NCI-H1694 (cell line): ENCODE measurements around the gene LCE1B.

Source experiments
- DNase-seq: peaks from one replicate; lab custom pipeline; 2025; lab: John Stamatoyannopoulos, UW

LCE1B gene

GRCh38 chr1:152811671-152812070, at the start of gene LCE1B:
Gene LCE1B, plus strand, starts transcription at chr1:152811971. Its CDS starts 476 bp downstream, at chr1:152812447.
- DNase-seq, result no peak

- DNase-seq, result no peak
These were observed 42.8 kb upstream of the LCE1B start for GRCh38 chr1:152768847-152769533.

GRCh38 chr1:152770411-152770810, 41.4 kb upstream of the LCE1B start:
- DNase-seq, result no peak

GRCh38 chr1:152774875-152775274, 36.9 kb upstream of the LCE1B start, which contains the start of gene LCE1F:
Gene LCE1F, plus strand, starts transcription at chr1:152775140. Its CDS starts 1,232 bp downstream, at chr1:152776372.
- no peak for DNase-seq

- no peak for DNase-seq
These were observed 35.4 kb upstream of the LCE1B start for GRCh38 chr1:152776361-152776760.

GRCh38 chr1:152777510-152778137, 34.1 kb upstream of the LCE1B start:
- no peak for DNase-seq

GRCh38 chr1:152783095-152783494, 28.7 kb upstream of the LCE1B start:
- no peak for DNase-seq

- no peak for DNase-seq
These were observed 25.7 kb upstream of the LCE1B start, which contains the start of gene LCE1E for GRCh38 chr1:152786077-152786476. Gene LCE1E, plus strand, starts transcription at chr1:152786257. Its CDS starts 1,043 bp downstream, at chr1:152787300.

GRCh38 chr1:152795686-152796085, 16.1 kb upstream of the LCE1B start:
- DNase-seq, result no peak

GRCh38 chr1:152796421-152796820, 15.3 kb upstream of the LCE1B start, which contains the start of gene LCE1D:
Gene LCE1D, plus strand, starts transcription at chr1:152796721. Its CDS starts 1,074 bp downstream, at chr1:152797795.
- no peak for DNase-seq

- DNase-seq, result no peak
These were observed 10.4 kb upstream of the LCE1B start for GRCh38 chr1:152801333-152801732.

GRCh38 chr1:152806576-152806975, 5.2 kb upstream of the LCE1B start, which contains the start of gene LCE1C:
Gene LCE1C, minus strand, starts transcription at chr1:152806651. Its CDS starts 1,173 bp downstream, at chr1:152805478.
- no peak for DNase-seq

- DNase-seq, result no peak
These were observed 721 bp upstream of the LCE1B start for GRCh38 chr1:152811050-152811449.

- DNase-seq, result no peak
These were observed 5.5 kb downstream of the LCE1B start for GRCh38 chr1:152817309-152817708.

GRCh38 chr1:152823294-152823693, 11.5 kb downstream of the LCE1B start:
- no peak for DNase-seq

GRCh38 chr1:152824964-152825363, 13.2 kb downstream of the LCE1B start:
- DNase-seq, result no peak

GRCh38 chr1:152827173-152827572, 15.4 kb downstream of the LCE1B start, which contains the start of gene LCE1A:
Gene LCE1A, plus strand, starts transcription at chr1:152827473. Its CDS starts 0 bp downstream, at chr1:152827473.
- DNase-seq, result no peak

- no peak for DNase-seq
These were observed 25.1 kb downstream of the LCE1B start for GRCh38 chr1:152836870-152837269.

GRCh38 chr1:152842556-152842955, 30.8 kb downstream of the LCE1B start, which contains the start of gene LCE6A:
Gene LCE6A, plus strand, starts transcription at chr1:152842856. Its CDS starts 665 bp downstream, at chr1:152843521.
- no peak for DNase-seq

GRCh38 chr1:152855661-152856060, 43.9 kb downstream of the LCE1B start:
- no peak for DNase-seq

GRCh38 chr1:152858062-152858461, 46.3 kb downstream of the LCE1B start:
- DNase-seq, result no peak

GRCh38 chr1:152859696-152860095, 47.9 kb downstream of the LCE1B start, which contains the start of gene LCE7A:
Gene LCE7A, plus strand, starts transcription at chr1:152859996. Its CDS starts 702 bp downstream, at chr1:152860698.
- no peak for DNase-seq

- DNase-seq, result no peak
These were observed 48.4 kb downstream of the LCE1B start for GRCh38 chr1:152860129-152860528.
